Right atrium auricular region (tissue), 2 donors: ENCODE measurements around the gene CLIP3. TPM values are rescaled to one million over a fixed set of nuclear protein-coding genes. Genes with fewer than 3 reads are reported as not detected.
A peak's percentile ranks its signal among the peaks of the same experiment; 100 is the strongest.

Experiments used
- DNase-seq: peaks from one replicate; pipeline ENCODE4 v3.0.0-alpha.2; 2019; ENCODE audit warnings: low spot score
- H3K27ac ChIP-seq, 2 donors: fragments of 200-600 bp; sonication (generic); 1 replicate in 1 of 2; 2 replicates in 1 of 2; pipeline ENCODE4 v1.5.1; 2016 to 2019
- H3K27me3 ChIP-seq, 2 donors: fragments of 200-600 bp; sonication (generic); one replicate each; pipeline versions ENCODE4 v1.5.1 to v1.6.0; 2017 to 2019
- H3K36me3 ChIP-seq: fragments of 200-600 bp; sonication (generic); one replicate; pipeline ENCODE4 v1.5.1; 2016
- H3K4me1 ChIP-seq, 2 donors: fragments of 200-600 bp; sonication (generic); one replicate each; pipeline versions ENCODE4 v1.5.1 to v1.6.0; 2017 to 2019
- H3K4me3 ChIP-seq, 2 donors: fragments of 200-600 bp; sonication (generic); 1 replicate in 1 of 2; 2 replicates in 1 of 2; pipeline ENCODE4 v1.5.1; 2017 to 2019; ENCODE audit warnings: mild to moderate bottlenecking in 1 of 2, moderate library complexity in 1 of 2
- H3K9me3 ChIP-seq, 2 donors: fragments of 200-600 bp; sonication (generic); one replicate each; pipeline ENCODE4 v1.5.1; 2019
- total RNA-seq, 2 donors: library from RNA; depleted of rRNA; stranded (reverse); fragments of >200 nt; gene quantifications; one replicate each; pipeline ENCODE4 v1.1.0, GENCODE V29; 2016
- TF ChIP-seq, protein P1 (sequence below), 2 donors: fragments of 200-600 bp; sonication (generic); IDR thresholded peaks; one replicate each; pipeline ENCODE4 v1.5.1; 2019; ENCODE audit warnings: antibody characterized with exemption in 2 of 2

CLIP3 gene
- total RNA-seq, 2 donors from 2014 or later = 5.1 to 10.7 TPM

DNA sequence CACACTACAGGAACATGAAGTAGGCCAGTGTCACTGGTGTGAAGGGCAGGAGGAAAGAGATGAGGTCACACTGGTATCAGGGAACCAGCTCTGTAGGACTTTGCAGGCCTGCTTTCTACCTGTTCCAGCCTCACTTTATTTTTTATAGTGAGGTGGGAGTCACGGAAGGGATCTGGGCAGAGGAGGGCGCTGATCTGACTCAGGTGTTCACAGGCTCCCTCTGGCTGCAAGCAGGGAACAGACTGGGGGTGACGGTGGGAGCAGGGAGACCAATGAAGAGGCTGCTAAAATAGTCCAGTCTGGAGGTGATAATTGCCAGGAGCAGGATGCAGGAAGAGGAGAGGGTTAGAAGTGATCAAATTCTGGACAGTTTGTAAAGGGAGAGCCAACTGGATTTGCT, 18.6 kb upstream of the CLIP3 start:
- TF ChIP-seq, protein P1, sequence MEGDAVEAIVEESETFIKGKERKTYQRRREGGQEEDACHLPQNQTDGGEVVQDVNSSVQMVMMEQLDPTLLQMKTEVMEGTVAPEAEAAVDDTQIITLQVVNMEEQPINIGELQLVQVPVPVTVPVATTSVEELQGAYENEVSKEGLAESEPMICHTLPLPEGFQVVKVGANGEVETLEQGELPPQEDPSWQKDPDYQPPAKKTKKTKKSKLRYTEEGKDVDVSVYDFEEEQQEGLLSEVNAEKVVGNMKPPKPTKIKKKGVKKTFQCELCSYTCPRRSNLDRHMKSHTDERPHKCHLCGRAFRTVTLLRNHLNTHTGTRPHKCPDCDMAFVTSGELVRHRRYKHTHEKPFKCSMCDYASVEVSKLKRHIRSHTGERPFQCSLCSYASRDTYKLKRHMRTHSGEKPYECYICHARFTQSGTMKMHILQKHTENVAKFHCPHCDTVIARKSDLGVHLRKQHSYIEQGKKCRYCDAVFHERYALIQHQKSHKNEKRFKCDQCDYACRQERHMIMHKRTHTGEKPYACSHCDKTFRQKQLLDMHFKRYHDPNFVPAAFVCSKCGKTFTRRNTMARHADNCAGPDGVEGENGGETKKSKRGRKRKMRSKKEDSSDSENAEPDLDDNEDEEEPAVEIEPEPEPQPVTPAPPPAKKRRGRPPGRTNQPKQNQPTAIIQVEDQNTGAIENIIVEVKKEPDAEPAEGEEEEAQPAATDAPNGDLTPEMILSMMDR (IDR thresholded peaks at IDR 0.05) = peak in 1 of 2 donors; percentile 45
- H3K27me3 ChIP-seq = no peaks in the 10 kb centered on the region
- no peaks in the 10 kb centered on the region for H3K36me3 ChIP-seq

DNA sequence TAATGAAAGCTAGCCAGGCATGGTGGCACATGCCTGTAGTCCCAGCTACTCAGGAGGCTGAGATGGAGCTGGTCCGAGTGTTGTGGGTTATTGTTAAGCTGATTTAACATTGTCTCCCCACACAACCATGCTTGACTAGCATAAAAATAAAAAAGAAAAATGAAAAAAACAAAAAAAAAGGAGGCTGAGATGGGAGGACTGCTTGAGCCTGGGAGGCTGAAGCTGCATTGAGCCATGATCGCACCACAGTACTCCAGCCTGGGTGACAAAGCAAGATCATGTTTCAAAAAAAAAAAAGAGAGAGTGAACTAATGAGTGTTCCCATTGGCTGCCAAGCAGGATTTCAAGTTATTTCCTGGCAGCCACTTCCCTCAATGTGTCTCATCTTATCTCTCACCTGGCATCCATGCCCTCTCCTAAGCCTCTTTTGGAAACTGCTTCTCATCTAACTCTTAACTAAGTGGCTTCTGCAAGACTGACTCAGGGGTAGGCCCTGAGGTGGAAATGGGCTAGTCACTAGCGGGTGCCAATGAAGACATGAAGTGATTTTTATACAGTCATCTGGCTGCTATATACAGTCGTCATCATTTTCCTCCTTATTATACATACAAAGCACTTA, 16.5 kb upstream of the CLIP3 start:
- no peak for DNase-seq
- Histone ChIP-seq H3K27me3 (no peaks in the 10 kb centered on the region), H3K4me1 (no peaks in the 10 kb centered on the region), H3K4me3 (no peak overlapping the region), H3K36me3 (no peaks in the 10 kb centered on the region), H3K27ac (no peak overlapping the region), H3K9me3 (no peaks in the 10 kb centered on the region)
- TF ChIP-seq, protein P1 (IDR thresholded peaks at IDR 0.05) = no peak

More for the DNA sequence above, 18.6 kb upstream of the CLIP3 start:
- H3K27ac ChIP-seq = no peak overlapping the region
- DNase-seq = no peak
- no peaks in the 10 kb centered on the region for H3K9me3 ChIP-seq
- H3K4me3 ChIP-seq = no peak overlapping the region
- H3K4me1 ChIP-seq = peaks cover 0 to 10% of the 10 kb centered on the region in 2 donors

DNA sequence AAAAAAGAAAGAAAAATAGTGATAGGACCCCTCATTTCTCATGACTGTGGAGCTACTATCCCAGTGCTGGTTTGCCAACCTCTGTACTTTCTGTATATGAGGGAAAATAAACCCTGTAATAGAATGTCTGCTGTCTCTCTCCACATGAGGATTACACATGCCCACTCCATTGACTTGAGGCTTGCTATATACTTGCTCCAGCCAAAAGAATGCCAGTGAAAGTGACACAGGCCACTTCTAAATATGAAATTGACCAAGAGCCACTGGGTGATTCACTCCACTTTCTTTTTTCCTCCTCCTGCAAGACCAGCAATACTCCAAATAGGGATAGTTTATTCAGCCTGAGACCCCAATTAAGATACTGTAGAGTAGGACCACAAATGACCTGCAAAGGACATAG, 15.2 kb upstream of the CLIP3 start:
- H3K4me1 ChIP-seq = no peaks in the 10 kb centered on the region
- H3K9me3 ChIP-seq = no peaks in the 10 kb centered on the region
- no peaks in the 10 kb centered on the region for H3K36me3 ChIP-seq
- H3K27me3 ChIP-seq = no peaks in the 10 kb centered on the region
- TF ChIP-seq, protein P1 (IDR thresholded peaks at IDR 0.05) = no peak
- H3K4me3 ChIP-seq = no peak overlapping the region
- DNase-seq = no peak
- H3K27ac ChIP-seq = no peak overlapping the region

DNA sequence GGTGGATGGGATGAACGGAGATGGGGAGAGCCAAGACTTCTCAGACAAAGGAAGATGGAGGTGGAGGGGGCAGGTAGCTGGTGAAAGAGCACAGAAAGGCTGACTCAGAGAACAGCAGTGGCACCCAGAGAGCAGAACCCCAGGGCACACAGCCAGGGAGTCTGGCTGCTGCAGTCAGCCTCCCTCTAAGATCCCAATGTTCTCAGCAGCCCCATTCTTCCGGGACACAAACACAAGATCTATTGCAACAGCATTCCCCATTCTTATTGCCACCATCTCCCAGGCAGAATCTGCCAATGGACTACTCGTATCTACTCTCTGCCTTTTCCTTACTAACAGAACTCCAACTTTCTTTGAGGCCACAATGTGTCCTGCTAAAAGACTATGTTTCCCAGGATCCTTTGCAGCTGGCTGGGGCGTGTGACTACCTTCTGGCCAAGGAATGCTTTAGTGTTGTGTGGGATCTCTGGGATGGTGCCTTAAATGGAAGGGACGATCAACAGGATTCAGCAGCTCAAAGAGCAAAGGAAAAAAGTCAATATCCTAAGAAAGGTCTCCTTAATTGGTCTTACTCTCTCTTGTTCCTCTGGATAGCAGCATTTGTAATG, 13.9 kb upstream of the CLIP3 start:
- H3K36me3 ChIP-seq = no peaks in the 10 kb centered on the region
- TF ChIP-seq, protein P1 (IDR thresholded peaks at IDR 0.05) = no peak
- no peak for DNase-seq
- no peaks in the 10 kb centered on the region for H3K27me3 ChIP-seq
- peaks cover 0 to 7% of the 10 kb centered on the region in 2 donors for H3K4me1 ChIP-seq
- no peaks in the 10 kb centered on the region for H3K9me3 ChIP-seq
- no peak overlapping the region for H3K27ac ChIP-seq
- no peak overlapping the region for H3K4me3 ChIP-seq

DNA sequence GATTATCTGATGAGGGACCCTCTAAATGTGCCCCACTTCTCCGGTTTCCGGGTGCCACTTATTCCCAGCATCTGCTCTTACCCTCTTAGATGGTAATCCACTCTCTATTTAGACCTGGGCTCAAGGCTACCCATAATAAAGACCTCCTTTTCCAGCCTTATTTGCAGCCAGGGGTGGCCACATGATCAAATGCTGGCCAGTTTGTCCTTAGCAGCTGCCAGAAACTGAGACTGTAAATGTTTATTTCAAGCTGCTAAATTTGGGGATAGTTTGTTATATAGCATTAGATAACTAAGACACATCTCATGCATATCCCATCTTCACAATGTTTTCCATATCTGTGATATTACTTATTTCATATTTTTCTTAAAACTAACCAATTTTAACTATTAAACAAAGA, 11.3 kb upstream of the CLIP3 start:
- no peaks in the 10 kb centered on the region for H3K27me3 ChIP-seq
- no peaks in the 10 kb centered on the region for H3K9me3 ChIP-seq
- H3K4me3 ChIP-seq = no peak overlapping the region
- TF ChIP-seq, protein P1 (IDR thresholded peaks at IDR 0.05) = no peak
- no peaks in the 10 kb centered on the region for H3K36me3 ChIP-seq
- no peak overlapping the region for H3K27ac ChIP-seq
- DNase-seq = no peak
- peaks cover 0 to 8% of the 10 kb centered on the region in 2 donors for H3K4me1 ChIP-seq
